Jurkat, Clone E6-1 (cell line): ENCODE data around the gene FLNA.
"Not testable (repeated sequence)": the region's sequence is repeated elsewhere in the genome, so short reads cannot be mapped to it uniquely, and the experiment has no call there.

Experiments used
- DNase-seq: peaks from one replicate; pipeline ENCODE4 v3.0.0-alpha.2; 2011; ENCODE audit warnings: low read depth, low spot score
- H3K4me3 ChIP-seq: 2 replicates; pipeline ENCODE4 v1.5.1; 2011; ENCODE audit warnings: mild to moderate bottlenecking, low read length, control low read depth, moderate library complexity

The FLNA gene

GRCh38 chrX:154321152-154321551, 53.3 kb downstream of the FLNA start:
- no peak for DNase-seq
- no peak overlapping the region for H3K4me3 ChIP-seq

DNA sequence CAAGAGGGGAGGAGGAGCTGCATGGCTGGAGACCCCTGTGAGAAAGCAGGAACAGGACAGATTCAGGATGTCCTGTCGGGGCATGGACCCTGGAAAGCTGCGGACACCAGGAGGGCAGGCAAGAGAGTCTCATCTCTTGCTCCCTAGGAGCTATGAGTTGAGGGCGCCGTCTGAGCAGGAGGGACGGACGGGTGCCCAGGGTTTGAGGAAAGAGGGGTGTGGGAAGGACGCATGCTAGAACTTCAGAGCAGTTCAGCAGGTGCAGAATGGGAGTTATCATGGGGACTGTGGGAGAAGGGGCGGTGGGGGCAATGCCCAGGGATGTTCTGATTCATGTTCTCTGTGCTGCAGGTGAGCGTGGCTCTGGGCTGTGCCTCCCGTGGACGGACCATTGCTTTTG, 54.0 kb downstream of the FLNA start:
- no peak for DNase-seq
- no peak overlapping the region for H3K4me3 ChIP-seq

DNA sequence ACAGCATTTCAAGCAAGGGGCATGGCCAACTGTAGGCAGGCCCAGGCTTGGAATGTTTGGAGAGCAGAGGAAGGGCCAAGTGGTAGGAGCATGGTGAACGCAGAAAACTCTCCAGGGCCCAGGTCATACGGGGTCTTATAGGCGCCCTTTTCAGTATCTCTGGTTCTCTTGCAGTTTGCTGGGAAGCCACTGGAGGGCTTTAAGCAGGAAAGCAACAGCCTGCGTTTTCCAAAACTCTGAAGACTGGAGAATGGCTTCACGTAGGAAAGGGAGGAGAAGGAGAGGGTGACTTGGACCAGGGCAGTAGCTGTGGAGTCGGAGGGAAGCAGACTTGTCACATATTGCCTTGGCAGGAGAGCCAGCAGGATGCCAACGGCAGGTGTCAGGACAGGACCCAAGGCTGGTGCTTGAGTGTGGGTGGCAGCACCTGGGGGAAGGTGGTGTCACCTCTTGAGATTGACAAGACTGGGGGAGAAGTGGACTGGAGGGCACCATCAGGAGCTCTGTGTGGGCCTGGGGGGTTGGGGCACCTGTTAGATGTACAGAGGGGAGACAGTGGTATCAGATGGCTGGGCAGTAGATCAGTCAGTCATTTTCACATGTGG, 56.9 kb downstream of the FLNA start:
- no peak overlapping the region for H3K4me3 ChIP-seq
- no peak for DNase-seq

DNA sequence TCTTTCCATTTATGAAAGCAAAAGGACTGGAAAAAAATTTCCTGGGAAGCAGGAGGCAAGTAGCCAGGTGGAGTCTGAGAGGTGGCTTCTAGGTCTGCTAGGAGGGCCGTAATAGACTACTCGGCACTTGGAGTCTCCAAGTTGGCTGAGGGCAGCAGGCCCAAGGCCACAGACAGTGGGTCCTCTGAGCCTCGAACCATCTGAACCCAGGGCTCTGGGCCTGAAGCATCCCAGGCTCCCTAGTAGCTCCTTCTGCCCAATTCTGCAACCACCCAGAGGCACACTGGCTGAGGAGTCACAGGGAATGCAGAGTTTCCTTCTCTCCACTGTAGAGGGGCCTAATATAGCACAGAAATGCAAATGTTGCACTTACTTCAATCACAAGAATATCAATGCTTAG, 59.0 kb downstream of the FLNA start:
- DNase-seq: no peak
- H3K4me3 ChIP-seq: no peak overlapping the region

DNA sequence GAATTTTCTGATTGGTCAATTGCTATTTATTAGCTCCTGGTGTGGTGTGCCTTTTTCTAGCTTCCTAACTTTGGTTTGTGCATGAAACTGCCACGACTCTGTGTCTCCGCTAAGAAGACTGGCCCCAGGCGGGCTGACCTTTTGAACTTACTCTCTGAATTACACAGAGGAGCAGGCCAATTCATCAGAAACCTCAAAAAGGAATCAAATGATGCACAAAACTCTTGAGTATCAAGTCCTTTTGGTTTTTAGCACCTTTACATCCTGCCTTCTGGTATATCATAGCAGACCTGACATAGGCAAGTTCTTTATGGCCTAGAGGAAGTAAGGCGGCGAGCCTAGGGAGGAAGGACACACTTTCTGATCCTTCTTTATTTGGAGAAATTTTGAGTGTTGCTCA, 61.3 kb downstream of the FLNA start:
- H3K4me3 ChIP-seq: no peak overlapping the region
- DNase-seq: no peak

DNA sequence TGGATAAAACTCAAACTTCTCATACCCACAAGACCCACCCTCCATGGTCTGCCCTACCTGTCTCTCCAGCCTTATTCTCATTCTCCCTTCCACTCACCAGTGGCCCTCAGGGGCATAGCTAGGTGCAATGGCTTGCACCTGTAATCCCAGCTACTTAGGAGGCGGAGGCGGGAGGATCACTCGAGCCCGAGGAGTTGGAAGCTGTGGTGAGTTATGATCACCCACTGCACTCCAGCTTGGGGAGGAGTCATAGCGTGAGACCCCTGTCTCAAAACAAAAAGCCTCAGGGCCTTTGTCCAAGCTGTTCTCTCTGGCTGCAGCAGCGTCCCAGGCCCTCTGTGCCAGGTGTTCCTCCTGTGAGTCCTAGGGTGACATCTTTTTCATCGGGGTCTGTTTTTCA, 62.3 kb downstream of the FLNA start:
- no peak for DNase-seq

GRCh38 chrX:154310616-154311536, 63.6 kb downstream of the FLNA start:
- no peak overlapping the region for H3K4me3 ChIP-seq
- no peak for DNase-seq

More for the DNA sequence above, 62.3 kb downstream of the FLNA start:
- H3K4me3 ChIP-seq: no peak overlapping the region

DNA sequence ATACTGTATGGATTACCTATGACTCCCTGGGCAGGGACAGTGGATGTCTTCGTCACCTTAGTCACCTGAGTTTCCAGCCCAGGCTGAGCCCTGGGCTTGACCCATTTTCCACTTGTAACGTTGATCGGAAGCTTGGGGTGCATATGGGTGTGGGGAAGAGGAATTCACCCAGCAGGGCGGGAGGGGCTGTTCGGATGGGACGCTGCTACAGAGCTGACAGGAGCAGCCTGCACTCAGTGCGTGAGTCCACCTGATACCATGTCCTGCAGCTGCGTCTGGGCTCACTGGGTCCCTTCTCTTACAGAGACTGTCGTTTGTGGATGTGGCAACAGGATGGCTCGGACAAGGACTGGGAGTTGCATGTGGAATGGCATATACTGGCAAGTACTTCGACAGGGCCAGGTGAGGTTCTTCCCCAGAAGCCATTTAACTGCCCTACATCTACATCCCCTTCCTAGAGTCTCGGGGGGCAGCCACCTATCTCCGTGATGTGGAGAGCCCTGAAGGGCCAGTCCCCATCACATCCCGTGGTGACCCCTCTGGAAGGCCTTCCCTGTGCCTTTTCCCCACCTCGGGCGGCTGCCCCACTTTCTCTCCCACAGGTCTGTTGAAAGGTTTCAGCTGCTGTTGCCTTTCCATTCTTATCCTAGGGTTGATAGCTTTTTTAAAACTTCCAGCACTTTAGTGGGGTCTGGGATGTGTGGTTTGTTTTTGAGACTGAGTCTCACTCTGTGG, 65.2 kb downstream of the FLNA start:
- no peak overlapping the region for H3K4me3 ChIP-seq
- DNase-seq: no peak

DNA sequence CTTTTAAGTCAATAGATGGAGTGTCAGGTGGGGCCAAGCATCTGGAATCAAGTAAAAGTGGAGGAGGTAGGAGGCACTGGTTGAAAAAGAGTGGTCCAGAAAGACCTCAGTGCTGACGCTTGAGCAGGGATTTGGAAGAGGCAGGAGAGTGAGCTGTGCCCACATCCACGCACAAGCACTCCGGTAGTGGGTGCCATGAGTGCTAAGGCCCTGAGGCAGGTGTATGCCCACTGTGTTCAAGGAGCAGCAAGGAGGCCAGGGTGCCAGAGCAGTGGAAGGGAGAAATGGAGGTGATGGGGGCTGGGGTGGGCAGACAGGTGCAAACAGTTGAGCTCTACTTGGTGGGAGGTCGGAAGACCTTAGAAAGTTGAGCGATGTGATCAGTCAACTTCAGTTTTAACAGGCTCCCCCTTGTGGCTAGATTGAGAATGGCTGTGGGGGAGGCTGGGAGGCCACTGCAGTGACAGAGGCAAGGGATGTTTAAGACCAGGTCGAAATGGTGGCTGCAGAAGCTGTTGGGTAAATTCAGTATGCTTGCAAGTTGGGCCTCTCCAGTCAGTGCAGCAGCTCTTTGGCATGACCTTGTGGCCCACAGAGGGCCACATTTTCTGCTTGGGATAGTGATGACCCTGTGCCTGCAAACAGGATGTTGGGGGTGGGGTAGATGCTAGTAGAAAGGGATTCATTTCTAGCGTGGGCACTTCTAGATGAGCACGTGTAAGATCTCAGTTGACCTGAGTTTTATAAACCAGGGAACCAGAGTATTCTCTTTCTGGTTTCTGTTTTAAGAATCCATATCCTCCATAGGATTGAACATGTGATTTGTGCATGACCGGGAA, 66.1 kb downstream of the FLNA start:
- H3K4me3 ChIP-seq: no peak overlapping the region
- DNase-seq: peak; percentile 67

DNA sequence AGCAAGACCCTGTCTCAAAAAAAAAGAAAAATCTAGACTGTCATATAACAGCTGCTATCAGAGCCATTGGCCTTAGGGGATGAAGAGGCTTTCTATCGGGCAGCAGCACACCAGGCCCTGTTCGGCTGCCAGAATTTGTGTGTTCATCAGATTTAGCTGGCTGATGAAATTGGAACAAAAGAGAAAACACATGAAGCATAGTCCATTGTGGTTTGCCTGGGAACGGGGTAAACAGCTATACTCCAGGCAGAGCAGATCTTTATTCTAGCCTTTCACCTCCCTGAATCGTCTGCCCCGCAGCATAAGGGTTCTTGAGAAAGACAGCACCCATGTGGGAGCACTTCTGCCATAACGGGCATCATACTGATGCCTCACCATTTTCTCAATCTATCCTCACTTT, 67.2 kb downstream of the FLNA start:
- no peak overlapping the region for H3K4me3 ChIP-seq
- DNase-seq: no peak

- no peak for DNase-seq
Observed at GRCh38 chrX:154305541-154306205, 68.8 kb downstream of the FLNA start.

GRCh38 chrX:154304846-154305245, 69.6 kb downstream of the FLNA start:
- H3K4me3 ChIP-seq: no peak overlapping the region
- DNase-seq: no peak

More at GRCh38 chrX:154305541-154306205, 68.8 kb downstream of the FLNA start:
- no peak overlapping the region for H3K4me3 ChIP-seq

GRCh38 chrX:154303476-154303875, 71.0 kb downstream of the FLNA start:
- H3K4me3 ChIP-seq: no peak overlapping the region
- no peak for DNase-seq

DNA sequence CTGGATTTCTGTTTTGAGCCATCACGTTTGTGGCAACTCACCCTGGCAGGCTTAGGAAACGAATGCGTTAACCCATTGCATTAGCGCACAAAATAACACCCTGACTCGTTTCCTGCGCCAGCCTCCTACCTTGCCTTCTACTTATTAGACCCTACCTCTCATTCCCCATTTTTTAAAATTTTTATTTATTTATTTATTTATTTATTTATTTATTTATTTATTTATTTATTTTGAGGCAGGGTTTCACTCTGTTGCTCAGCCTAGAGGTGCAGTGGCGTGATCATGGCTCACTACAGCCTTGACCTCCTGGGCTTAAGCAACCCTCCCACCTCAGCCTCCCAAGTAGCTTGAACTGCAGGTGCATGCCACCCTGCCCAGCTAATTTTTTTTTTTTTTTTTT, 71.4 kb downstream of the FLNA start:
- H3K4me3 ChIP-seq, DNase-seq: not testable (repeated sequence)

DNA sequence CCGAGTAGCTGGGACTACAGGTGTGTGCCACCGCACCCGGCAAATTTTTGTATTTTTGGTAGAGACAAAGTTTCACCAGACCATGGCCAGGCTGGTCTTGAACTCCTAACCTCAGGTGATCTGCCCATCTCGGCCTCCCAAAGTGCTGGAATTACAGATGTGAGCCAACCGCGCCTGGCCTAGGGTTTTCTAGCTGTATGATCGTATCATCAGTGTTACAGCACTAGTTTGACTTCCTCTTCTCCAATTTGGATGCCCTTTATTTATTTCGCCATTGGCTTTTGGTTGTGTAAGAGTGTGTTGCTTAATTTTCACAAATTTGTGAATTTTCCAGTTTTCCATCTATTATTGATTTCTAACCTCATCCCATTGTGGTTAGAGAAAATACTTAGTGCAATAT, 73.6 kb downstream of the FLNA start:
- H3K4me3 ChIP-seq: no peak overlapping the region
- DNase-seq: no peak
